ENCODE results near the gene EEFSEC. TPM values are rescaled to one million over a fixed set of nuclear protein-coding genes. Genes with fewer than 3 reads are reported as not detected.

The EEFSEC gene
- total RNA-seq, 1 experiment from 2014 or later: 15.4 TPM

DNA sequence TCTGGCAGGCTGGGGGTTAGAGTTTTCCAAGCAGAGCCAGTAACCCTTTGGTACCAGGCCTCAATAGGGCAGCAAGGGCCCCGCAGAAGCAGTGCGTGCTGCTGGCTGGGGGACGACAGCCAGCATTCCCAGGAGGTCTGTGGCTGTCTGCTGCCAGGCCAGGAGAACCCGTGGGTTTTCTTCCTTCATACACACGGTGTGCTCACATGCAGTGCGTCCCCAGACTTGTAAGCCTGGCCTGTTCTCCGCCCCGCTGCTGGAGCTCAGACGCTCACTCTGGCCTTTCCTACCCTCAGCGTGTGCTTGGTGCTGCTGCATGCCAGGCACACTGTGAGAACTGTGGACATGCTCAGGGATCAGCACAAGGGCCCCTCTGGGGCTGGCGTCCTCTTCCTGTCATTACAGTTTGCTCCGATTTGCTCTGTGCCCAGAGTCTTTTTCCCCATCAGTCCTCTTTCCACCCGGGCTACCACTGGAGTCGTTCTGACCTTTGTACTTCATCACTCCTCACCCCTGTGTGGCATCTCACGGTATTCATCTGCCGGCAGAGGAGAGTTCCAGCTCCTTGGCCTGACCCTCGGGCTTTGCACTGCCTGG is 163.9 kb downstream of the EEFSEC start:
- Histone ChIP-seq H3K27me3 (ENCODE audit: control insufficient read depth, insufficient read depth, low read length) (no peaks in the 10 kb centered on the region), H3K27ac (ENCODE audit: low read length) (no peak overlapping the region), H3K4me3 (ENCODE audit: low read depth in 2 of 2, low read length in 2 of 2) (no peak overlapping the region), H3K9me3 (ENCODE audit: control insufficient read depth, insufficient read depth, low read depth, low read length) (no peaks in the 10 kb centered on the region), H3K36me3 (ENCODE audit: control insufficient read depth, insufficient read depth, low read length) (no peaks in the 10 kb centered on the region), H3K4me1 (ENCODE audit: control insufficient read depth, insufficient read depth, low read length) (no peaks in the 10 kb centered on the region)
- ChIA-PET CTCF (no interaction called here), POLR2A (no interaction called here)
- TF ChIP-seq, protein P1, sequence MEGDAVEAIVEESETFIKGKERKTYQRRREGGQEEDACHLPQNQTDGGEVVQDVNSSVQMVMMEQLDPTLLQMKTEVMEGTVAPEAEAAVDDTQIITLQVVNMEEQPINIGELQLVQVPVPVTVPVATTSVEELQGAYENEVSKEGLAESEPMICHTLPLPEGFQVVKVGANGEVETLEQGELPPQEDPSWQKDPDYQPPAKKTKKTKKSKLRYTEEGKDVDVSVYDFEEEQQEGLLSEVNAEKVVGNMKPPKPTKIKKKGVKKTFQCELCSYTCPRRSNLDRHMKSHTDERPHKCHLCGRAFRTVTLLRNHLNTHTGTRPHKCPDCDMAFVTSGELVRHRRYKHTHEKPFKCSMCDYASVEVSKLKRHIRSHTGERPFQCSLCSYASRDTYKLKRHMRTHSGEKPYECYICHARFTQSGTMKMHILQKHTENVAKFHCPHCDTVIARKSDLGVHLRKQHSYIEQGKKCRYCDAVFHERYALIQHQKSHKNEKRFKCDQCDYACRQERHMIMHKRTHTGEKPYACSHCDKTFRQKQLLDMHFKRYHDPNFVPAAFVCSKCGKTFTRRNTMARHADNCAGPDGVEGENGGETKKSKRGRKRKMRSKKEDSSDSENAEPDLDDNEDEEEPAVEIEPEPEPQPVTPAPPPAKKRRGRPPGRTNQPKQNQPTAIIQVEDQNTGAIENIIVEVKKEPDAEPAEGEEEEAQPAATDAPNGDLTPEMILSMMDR (IDR thresholded peaks at IDR 0.05): no peak
- no peak for TF ChIP-seq TCF7L2 (IDR thresholded peaks at IDR 0.05; ENCODE audit: low read depth, low read length)
- TF ChIP-seq POLR2AphosphoS5 (IDR thresholded peaks at IDR 0.05; ENCODE audit: low read depth, low read length): no peak
- TF ChIP-seq, protein P2, sequence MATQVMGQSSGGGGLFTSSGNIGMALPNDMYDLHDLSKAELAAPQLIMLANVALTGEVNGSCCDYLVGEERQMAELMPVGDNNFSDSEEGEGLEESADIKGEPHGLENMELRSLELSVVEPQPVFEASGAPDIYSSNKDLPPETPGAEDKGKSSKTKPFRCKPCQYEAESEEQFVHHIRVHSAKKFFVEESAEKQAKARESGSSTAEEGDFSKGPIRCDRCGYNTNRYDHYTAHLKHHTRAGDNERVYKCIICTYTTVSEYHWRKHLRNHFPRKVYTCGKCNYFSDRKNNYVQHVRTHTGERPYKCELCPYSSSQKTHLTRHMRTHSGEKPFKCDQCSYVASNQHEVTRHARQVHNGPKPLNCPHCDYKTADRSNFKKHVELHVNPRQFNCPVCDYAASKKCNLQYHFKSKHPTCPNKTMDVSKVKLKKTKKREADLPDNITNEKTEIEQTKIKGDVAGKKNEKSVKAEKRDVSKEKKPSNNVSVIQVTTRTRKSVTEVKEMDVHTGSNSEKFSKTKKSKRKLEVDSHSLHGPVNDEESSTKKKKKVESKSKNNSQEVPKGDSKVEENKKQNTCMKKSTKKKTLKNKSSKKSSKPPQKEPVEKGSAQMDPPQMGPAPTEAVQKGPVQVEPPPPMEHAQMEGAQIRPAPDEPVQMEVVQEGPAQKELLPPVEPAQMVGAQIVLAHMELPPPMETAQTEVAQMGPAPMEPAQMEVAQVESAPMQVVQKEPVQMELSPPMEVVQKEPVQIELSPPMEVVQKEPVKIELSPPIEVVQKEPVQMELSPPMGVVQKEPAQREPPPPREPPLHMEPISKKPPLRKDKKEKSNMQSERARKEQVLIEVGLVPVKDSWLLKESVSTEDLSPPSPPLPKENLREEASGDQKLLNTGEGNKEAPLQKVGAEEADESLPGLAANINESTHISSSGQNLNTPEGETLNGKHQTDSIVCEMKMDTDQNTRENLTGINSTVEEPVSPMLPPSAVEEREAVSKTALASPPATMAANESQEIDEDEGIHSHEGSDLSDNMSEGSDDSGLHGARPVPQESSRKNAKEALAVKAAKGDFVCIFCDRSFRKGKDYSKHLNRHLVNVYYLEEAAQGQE (IDR thresholded peaks at IDR 0.05; ENCODE audit: insufficient read depth in 1 of 2, low read depth in 2 of 2, low read length in 1 of 2): no peak
- TF ChIP-seq SIN3A (IDR thresholded peaks at IDR 0.05; ENCODE audit: borderline replicate concordance, insufficient read depth, low read depth, low read length): no peak
- DNase-seq (ENCODE audit: low read depth, low spot score): no peak
- ATAC-seq: no peak
- BruUV-seq (replicated peaks): no TSS peak
- intact Hi-C loops (cut with micrococcal nuclease; ENCODE audit: unreplicated experiment) (no loop called here), in situ Hi-C loops (cut with HindIII; ENCODE audit: low pct_unique_long_range_greater_than_20kb, low sequenced_read_pairs) (no loop called here)

DNA sequence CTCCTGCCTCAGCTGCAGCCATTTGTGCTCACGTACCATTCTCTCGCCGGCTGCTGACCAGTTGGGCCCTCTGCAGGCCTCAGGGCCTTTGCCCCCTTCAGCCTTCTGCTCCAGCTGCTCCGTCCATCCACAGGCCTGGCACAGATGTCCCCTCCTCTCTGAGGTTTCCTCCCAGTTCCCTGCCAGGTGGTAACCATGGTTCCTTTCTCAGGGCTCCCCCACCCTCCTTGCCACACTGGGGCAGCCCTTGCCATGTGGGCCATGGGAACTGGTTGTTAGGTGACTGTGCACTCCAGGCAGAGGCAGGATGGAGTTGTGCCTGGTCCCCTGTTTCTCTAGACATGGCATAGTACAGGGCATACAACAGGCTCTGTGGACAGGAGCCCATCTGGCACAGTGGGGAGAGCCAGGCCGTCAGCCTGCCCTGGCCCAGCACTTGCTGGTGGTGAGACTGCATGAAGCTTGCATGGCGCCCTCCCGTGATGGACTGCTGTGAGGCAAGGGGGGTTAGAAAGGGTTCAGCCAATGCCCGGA is 164.5 kb downstream of the EEFSEC start:
- H3K4me1 ChIP-seq (ENCODE audit: control insufficient read depth, insufficient read depth, low read length): no peaks in the 10 kb centered on the region
- DNase-seq (ENCODE audit: low read depth, low spot score) (no peak), ATAC-seq (no peak)
- POLR2A ChIA-PET: no interaction called here
- in situ Hi-C loops (cut with HindIII; ENCODE audit: low pct_unique_long_range_greater_than_20kb, low sequenced_read_pairs) (no loop called here), intact Hi-C loops (cut with micrococcal nuclease; ENCODE audit: unreplicated experiment) (no loop called here)
- H3K4me3 ChIP-seq (ENCODE audit: low read depth in 2 of 2, low read length in 2 of 2): no peak overlapping the region
- no peaks in the 10 kb centered on the region for H3K36me3 ChIP-seq (ENCODE audit: control insufficient read depth, insufficient read depth, low read length)
- no peaks in the 10 kb centered on the region for H3K9me3 ChIP-seq (ENCODE audit: control insufficient read depth, insufficient read depth, low read depth, low read length)
- TF ChIP-seq, protein P2 (IDR thresholded peaks at IDR 0.05; ENCODE audit: insufficient read depth in 1 of 2, low read depth in 2 of 2, low read length in 1 of 2): no peak
- CTCF ChIA-PET: no interaction called here
- H3K27me3 ChIP-seq (ENCODE audit: control insufficient read depth, insufficient read depth, low read length): no peaks in the 10 kb centered on the region
- BruUV-seq (replicated peaks): no TSS peak
- no peak overlapping the region for H3K27ac ChIP-seq (ENCODE audit: low read length)

Data from Panc1 (cell line).